GM10266 (cell line): ENCODE data around the gene HCRTR1.

ENCODE experiments used
- DNase-seq: peaks from one replicate; pipeline ENCODE4 v3.0.0; 2012; ENCODE audit errors: extremely low spot score
- TF ChIP-seq, protein P1 (sequence below): IDR thresholded peaks from 2 replicates; pipeline ENCODE4 v1.5.1; 2012; ENCODE audit warnings: mild to moderate bottlenecking, low read depth; ENCODE audit not compliant: control insufficient read depth, insufficient read depth; ENCODE audit errors: missing control alignments

Gene HCRTR1

DNA sequence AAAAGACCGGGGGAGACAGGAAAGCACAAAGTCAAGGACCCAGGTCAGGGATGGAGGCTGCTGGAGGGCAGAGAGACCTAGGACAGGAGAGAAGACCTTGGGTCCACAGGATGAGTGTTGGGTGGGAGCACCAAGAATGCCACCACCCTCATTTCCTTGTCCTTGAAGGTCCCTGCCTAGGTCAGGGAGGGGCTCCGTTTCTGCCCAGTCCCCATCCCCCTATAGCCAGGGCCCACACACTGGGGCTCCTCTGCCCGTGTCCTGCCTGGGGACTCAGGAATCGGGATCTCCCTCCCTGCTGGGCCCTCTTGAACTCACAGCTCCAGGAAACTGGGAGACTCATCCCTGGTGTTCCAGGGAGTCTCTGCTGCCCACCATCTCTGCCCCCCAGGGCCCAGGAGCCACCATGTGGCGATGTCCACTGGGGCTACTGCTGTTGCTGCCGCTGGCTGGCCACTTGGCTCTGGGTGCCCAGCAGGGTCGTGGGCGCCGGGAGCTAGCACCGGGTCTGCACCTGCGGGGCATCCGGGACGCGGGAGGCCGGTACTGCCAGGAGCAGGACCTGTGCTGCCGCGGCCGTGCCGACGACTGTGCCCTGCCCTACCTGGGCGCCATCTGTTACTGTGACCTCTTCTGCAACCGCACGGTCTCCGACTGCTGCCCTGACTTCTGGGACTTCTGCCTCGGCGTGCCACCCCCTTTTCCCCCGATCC is 40.6 kb upstream of the HCRTR1 start:
- TF ChIP-seq, protein P1, sequence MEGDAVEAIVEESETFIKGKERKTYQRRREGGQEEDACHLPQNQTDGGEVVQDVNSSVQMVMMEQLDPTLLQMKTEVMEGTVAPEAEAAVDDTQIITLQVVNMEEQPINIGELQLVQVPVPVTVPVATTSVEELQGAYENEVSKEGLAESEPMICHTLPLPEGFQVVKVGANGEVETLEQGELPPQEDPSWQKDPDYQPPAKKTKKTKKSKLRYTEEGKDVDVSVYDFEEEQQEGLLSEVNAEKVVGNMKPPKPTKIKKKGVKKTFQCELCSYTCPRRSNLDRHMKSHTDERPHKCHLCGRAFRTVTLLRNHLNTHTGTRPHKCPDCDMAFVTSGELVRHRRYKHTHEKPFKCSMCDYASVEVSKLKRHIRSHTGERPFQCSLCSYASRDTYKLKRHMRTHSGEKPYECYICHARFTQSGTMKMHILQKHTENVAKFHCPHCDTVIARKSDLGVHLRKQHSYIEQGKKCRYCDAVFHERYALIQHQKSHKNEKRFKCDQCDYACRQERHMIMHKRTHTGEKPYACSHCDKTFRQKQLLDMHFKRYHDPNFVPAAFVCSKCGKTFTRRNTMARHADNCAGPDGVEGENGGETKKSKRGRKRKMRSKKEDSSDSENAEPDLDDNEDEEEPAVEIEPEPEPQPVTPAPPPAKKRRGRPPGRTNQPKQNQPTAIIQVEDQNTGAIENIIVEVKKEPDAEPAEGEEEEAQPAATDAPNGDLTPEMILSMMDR = no peak
- DNase-seq = peak; percentile 35

DNA sequence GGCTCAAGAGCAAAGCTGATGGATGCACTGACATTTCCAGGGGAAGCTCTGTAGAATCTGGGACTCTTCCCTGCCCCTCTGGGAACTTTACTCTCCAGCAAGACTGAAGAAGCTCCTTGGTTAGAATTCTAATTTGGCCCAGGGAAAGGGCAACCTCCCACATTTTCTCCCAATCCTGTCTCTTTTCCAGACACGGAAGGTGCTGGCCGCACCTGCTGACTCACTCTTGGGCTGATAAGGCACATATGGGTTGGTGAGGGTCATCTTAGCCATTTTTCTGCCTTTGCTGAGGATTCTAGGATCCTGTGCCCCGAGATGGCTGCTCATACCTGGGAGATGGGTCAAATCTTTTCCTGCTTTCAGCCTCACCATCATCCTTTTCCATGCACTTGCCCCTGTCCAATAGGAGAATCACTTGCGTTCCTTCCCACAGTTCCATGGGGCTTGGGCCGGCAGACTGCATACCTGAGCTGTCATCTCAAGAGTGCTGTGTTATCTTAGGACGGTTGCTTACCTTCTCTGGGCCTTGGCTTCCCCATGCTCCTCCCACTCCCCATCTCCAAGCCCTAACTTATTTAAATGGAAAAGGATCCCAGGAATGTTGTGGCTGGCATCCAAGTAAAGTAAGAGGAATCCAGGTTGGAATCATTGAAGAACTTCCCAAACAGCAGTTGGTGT is 39.8 kb upstream of the HCRTR1 start:
- TF ChIP-seq, protein P1 = no peak
- peak; percentile 13 for DNase-seq

DNA sequence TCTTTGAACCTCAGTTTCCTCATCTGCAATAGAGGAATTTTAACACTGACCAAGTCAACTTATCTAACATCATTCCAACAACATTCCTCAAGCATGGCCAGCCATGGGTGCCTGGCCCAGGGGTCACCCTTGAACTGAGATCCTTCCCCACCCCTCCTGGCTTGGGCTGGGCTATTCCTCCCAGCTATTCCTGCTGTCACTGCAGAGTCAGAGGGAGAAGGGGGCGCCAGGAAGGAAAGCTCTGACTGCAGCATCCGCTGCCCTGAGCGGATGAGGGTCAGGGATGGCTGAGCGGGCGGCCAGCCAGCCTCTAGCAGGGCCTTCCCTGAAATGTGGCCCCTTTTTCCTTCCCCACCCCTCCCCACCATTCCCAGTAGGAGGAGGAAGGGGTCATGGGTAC is 38.1 kb upstream of the HCRTR1 start:
- peak; percentile 5 for DNase-seq
- TF ChIP-seq, protein P1 = no peak

DNA sequence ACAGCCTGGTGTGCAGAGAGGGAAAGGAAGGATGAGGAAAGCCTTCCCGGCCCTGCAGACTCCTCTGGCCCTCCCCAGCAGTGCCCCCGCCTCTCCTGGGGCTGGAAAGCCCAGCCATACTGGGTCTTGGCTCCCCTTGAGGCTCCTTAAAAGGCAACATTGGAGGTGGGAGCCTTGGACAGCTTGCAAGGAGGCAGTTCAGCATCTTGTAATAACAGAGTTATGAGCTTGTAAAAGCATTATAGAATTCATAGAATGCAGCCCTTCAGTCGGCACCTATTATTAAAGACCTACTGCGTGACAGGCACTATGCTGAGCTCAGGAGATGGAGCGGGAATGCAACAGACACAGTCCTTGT is 37.0 kb upstream of the HCRTR1 start:
- TF ChIP-seq, protein P1 = no peak
- DNase-seq = no peak

DNA sequence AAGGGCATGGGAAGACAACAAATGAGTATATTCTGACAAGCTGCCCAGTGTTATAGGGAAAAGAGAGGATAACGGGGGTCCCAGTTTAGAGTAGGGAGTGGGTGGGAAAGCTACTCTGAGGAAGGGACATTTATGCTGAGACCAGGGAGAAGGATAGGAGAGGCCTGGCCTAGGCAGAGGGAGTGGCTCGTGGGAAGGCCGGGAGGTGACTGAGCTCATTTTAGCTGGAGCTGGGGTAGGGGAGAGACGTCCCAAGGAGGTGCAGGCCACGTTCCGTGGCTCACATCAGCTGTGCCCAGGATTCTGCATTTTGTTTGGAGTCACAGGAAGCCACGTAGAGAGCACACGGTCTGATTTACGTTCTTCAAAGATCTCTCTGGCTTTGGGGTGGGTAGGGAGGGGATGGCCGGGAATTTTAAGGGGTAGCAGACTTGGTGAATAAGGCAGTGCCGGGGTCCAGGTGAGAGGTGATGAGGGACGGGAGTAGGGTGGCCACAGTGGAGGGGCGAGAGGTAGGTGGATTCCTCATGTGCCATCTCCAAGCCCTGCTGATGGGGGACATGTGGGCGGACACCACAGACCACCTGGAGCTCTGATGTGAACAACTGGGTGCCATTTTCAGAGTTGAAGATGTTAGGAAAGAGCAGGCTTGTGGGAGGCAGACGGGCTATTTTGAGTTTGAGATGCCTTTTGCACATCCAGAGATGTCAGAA is 36.4 kb upstream of the HCRTR1 start:
- TF ChIP-seq, protein P1 = no peak
- no peak for DNase-seq

DNA sequence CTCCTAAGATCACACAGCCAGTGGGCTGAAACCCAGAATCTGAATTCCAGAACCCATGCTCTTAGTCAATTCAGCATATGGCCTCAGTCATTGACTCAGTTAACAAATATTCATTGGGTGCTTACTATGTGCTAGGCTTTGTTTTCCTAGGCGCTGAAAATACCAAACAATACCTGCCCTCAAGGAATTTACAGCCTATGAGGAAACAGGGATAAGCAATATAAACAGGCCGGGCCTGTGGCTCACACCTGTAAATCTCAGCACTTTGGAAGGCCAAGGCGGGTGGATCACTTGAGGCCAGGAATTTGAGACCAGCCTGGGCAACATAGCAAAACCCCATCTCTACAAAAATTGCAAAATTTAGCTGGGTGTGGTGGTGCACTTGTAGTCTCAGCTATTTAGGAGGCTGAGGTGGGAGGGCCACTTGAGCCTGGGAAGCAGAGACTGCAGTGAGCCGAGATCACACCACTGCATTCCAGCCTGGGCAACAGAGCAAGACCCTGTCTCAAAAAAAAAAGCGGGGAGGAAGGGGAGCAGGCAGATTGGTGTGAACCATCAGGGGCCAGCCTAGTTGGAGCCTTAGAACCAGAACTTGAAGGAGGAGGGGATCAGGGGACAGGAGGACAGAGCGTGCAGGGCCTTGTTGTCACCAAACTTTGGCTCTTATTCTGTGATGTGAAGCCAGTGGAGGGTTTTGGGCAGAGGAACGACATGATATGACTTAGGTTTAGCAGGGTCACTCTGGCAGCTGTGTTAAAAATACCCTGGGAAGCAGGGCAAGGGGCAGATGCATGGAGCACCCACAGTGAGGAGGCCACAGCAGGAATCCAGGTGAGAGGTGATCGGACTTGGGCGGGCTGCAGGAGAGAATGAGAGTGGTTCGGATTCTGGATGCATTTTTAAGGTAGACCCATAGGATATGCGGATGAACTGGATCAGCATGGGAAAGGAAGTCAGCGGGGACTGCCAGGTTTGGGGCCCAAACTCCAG is 35.4 kb upstream of the HCRTR1 start:
- TF ChIP-seq, protein P1 = no peak
- DNase-seq = no peak
